HG02885 (cell line): ENCODE measurements around the gene FRMD3.

Source experiments
- ATAC-seq: cut with Tn5 transposase; IDR thresholded peaks from one replicate; pipeline ENCODE4 v1.9.1; 2021; ENCODE audit warnings: mild to moderate bottlenecking; ENCODE audit not compliant: unreplicated experiment, poor library complexity

The FRMD3 gene

GRCh38 chr9:83538172-83538889, at the start of gene FRMD3:
TSS of gene FRMD3 (minus strand) at chr9:83538401. CDS start at chr9:83538231, 170 bp downstream.
- ATAC-seq, result peak; percentile 67

GRCh38 chr9:83584995-83585394, 46.8 kb upstream of the FRMD3 start:
- no peak for ATAC-seq

GRCh38 chr9:83583151-83584014, 45.2 kb upstream of the FRMD3 start:
- ATAC-seq, result peak; percentile 88

- no peak for ATAC-seq
These were observed 43.8 kb upstream of the FRMD3 start for GRCh38 chr9:83582029-83582428.

GRCh38 chr9:83574482-83574881, 36.3 kb upstream of the FRMD3 start:
- ATAC-seq, result no peak

- no peak for ATAC-seq
These were observed 34.3 kb upstream of the FRMD3 start for GRCh38 chr9:83572524-83572923.

GRCh38 chr9:83570359-83570758, 32.2 kb upstream of the FRMD3 start:
- ATAC-seq, result no peak

GRCh38 chr9:83569326-83569725, 31.1 kb upstream of the FRMD3 start:
- no peak for ATAC-seq

- ATAC-seq, result no peak
These were observed 25.2 kb upstream of the FRMD3 start for GRCh38 chr9:83563360-83563759.

GRCh38 chr9:83560169-83560826, 22.1 kb upstream of the FRMD3 start:
- no peak for ATAC-seq

- no peak for ATAC-seq
These were observed 19.6 kb upstream of the FRMD3 start for GRCh38 chr9:83557771-83558170.

GRCh38 chr9:83557317-83557716, 19.1 kb upstream of the FRMD3 start:
- no peak for ATAC-seq

GRCh38 chr9:83554278-83554677, 16.1 kb upstream of the FRMD3 start:
- ATAC-seq, result no peak

- peak; percentile 96 for ATAC-seq
These were observed 5.9 kb upstream of the FRMD3 start for GRCh38 chr9:83544002-83544698.

- ATAC-seq, result no peak
These were observed 663 bp upstream of the FRMD3 start for GRCh38 chr9:83538890-83539238.

GRCh38 chr9:83537331-83538171, 650 bp downstream of the FRMD3 start:
- ATAC-seq, result no peak

- no peak for ATAC-seq
These were observed 1.9 kb downstream of the FRMD3 start for GRCh38 chr9:83536332-83536731.

- no peak for ATAC-seq
These were observed 2.5 kb downstream of the FRMD3 start for GRCh38 chr9:83535736-83536135.

GRCh38 chr9:83533296-83533695, 4.9 kb downstream of the FRMD3 start:
- no peak for ATAC-seq

GRCh38 chr9:83526901-83527300, 11.3 kb downstream of the FRMD3 start:
- no peak for ATAC-seq
